Mesodermal cell (in vitro differentiated cells): Measurements from ENCODE around the gene LAMTOR5.
"Not testable (repeated sequence)": the region's sequence is repeated elsewhere in the genome, so short reads cannot be mapped to it uniquely, and the experiment has no call there.

Source experiments
- H3K27ac ChIP-seq: 2 replicates; pipeline ENCODE4 v1.7.0; 2013; ENCODE audit warnings: mild to moderate bottlenecking, low read depth, low read length, moderate library complexity; ENCODE audit not compliant: severe bottlenecking
- H3K36me3 ChIP-seq: 2 replicates; pipeline ENCODE4 v1.7.1; 2013; ENCODE audit warnings: mild to moderate bottlenecking, low read length, moderate library complexity; ENCODE audit not compliant: control insufficient read depth, insufficient read depth
- H3K4me1 ChIP-seq: one replicate; pipeline ENCODE4 v1.7.1; 2013; ENCODE audit warnings: mild to moderate bottlenecking, low read length; ENCODE audit not compliant: insufficient read depth, control insufficient read depth, poor library complexity, severe bottlenecking
- H3K4me3 ChIP-seq: 2 replicates; pipeline ENCODE4 v1.7.0; 2013; ENCODE audit warnings: low read length, control low read depth, mild to moderate bottlenecking; ENCODE audit not compliant: insufficient read depth, poor library complexity, severe bottlenecking; ENCODE audit errors: extremely low read depth
- H3K9me3 ChIP-seq: 2 replicates; pipeline ENCODE4 v1.7.1; 2013; ENCODE audit warnings: mild to moderate bottlenecking, low read length, moderate library complexity; ENCODE audit not compliant: control insufficient read depth
- WGBS, 2 experiments: methylation state at CpG; one replicate each; pipeline ENCODE4 v1.1.5; 2013; ENCODE audit warnings: missing lambda C conversion rate in 2 of 2; ENCODE audit not compliant: insufficient coverage in 2 of 2; 5-methylcytosine and 5-hydroxymethylcytosine counted together

Gene LAMTOR5

DNA sequence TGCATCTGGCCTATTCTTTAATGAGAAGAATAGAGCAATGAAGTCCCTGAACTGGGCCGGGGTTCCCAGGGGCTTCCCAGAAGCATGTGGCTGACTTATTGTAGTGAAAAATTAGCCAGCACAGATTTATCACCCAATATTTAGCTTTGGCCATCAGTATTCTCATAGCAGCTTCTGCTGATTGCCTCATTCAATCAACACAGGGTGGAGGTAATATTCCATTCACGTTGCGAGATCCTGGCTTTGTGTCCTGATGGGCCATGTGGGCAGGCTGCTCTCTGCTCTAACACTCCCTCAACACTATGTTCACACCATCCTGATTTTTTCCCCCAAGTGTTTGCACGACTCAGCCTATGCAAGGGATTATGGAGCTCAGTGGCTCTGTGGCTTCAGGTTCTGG, 21.5 kb upstream of the LAMTOR5 start:
- H3K9me3 ChIP-seq = no peaks in the 10 kb centered on the region
- no peak overlapping the region for H3K4me3 ChIP-seq
- H3K36me3 ChIP-seq = no peaks in the 10 kb centered on the region
- WGBS, 2 experiments = 95 to 100% methylated on average over 2 of the region's 4 CpGs
- H3K27ac ChIP-seq = no peak overlapping the region
- peaks cover 10% of the 10 kb centered on the region for H3K4me1 ChIP-seq

DNA sequence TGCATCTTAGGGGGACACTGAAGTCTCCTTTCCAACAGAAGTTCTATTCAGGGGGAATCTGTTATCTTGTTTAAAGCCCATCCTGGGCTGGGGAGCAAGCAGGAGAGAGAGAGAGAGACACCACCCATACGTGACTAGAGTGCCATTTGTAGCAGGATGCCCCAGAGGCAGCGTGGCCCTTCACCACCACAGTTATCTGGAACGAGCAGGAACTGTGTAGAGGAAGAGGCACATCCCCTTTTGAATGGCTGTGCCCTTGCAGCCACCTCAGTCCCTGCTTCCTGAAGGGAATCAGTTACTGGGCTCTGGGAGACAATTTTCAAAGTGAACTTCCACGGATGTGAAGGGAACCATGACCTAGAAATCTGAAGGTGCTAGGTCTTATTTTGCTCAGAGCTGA, 19.4 kb upstream of the LAMTOR5 start:
- Histone ChIP-seq H3K27ac (no peak overlapping the region), H3K4me1 (no peaks in the 10 kb centered on the region), H3K4me3 (no peak overlapping the region), H3K36me3 (no peaks in the 10 kb centered on the region), H3K9me3 (peaks cover 2% of the 10 kb centered on the region)
- WGBS, 2 experiments = 85 to 94% methylated on average over 4 of the region's 4 CpGs

DNA sequence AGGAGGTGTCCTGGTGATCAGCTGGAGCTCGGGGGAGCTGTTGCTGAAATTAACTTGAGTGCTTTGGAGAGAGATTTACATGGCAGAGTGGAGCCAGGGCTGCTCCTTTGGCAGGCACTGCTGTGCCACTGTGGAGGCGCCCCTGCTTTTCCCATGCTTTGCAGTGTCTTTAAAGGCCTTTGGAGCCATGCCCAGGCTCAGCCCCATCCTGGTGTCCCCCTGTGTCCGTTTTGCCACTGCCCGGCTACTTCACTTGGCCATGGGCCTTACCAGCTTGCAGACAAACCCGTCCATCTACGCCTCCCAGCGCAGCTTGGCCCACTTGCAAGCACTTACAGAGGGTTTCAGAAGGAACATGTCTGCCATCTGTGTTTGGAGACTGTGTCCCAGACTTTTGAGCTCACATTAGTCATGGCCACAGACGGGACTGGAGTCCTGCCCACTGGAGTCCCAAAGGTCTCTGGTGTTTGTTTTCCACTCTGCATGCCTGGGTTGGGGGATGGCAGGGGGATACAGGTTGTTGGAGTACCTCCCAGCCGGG, 18.2 kb upstream of the LAMTOR5 start:
- no peaks in the 10 kb centered on the region for H3K4me1 ChIP-seq
- peaks cover 2% of the 10 kb centered on the region for H3K9me3 ChIP-seq
- H3K27ac ChIP-seq = no peak overlapping the region
- no peaks in the 10 kb centered on the region for H3K36me3 ChIP-seq
- no peak overlapping the region for H3K4me3 ChIP-seq
- WGBS, 2 experiments = 84% methylated on average over 8 to 9 of the region's 9 CpGs

DNA sequence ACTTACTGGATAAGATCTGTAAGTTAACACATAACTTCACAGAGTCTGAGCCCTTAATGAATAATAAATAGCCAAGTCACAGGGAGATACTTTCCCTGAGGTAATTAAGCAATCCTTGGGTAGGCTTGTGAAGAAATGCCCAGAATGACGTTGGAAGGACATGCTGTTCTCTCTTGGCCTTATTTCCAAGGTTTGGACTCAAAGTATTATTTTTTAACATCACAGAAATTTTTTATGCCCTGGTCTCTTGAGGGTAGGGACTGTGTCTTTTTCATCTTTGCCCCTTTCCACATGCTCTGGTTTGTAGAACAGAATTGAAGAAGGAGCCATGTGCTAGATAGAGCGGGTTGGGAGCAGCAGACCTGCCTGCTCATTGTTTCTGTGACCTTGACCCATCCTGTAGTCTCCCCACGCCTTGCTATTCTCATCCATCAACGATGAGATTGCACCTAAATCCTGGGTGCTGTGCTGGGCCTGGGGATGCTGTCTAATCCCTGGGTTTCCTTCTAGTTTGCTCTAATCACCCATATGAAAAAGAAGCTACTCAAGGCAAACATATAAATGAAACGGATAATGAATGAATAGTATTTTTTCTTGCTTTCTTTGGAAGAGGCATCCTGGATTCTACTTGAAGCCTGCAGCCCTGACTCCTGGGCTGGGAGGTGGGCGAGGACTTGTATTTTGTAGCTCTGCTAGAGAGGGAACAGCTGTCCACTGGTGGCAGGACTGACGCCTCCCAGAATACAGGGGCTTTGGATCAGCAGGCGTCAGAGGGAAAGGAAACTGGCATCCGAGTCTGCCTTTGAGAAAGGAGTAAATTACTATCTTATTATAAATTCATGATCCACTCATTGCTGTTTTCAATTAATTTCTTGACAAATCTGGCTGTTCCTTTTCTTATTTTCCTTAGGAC, 17.5 kb upstream of the LAMTOR5 start:
- Histone ChIP-seq H3K36me3 (no peaks in the 10 kb centered on the region), H3K4me3 (no peak overlapping the region), H3K9me3 (peaks cover 2% of the 10 kb centered on the region), H3K4me1 (no peaks in the 10 kb centered on the region), H3K27ac (no peak overlapping the region)
- WGBS, 2 experiments = 89 to 100% methylated on average over 1 to 3 of the region's 9 CpGs

GRCh38 chr1:110420874-110421793, 13.6 kb upstream of the LAMTOR5 start:
- WGBS, 2 experiments = 74 to 86% methylated on average over 1 to 2 of the region's 2 CpGs
- Histone ChIP-seq H3K36me3 (no peaks in the 10 kb centered on the region), H3K27ac (no peak overlapping the region), H3K4me1 (no peaks in the 10 kb centered on the region), H3K9me3 (peaks cover 2% of the 10 kb centered on the region), H3K4me3 (no peak overlapping the region)

DNA sequence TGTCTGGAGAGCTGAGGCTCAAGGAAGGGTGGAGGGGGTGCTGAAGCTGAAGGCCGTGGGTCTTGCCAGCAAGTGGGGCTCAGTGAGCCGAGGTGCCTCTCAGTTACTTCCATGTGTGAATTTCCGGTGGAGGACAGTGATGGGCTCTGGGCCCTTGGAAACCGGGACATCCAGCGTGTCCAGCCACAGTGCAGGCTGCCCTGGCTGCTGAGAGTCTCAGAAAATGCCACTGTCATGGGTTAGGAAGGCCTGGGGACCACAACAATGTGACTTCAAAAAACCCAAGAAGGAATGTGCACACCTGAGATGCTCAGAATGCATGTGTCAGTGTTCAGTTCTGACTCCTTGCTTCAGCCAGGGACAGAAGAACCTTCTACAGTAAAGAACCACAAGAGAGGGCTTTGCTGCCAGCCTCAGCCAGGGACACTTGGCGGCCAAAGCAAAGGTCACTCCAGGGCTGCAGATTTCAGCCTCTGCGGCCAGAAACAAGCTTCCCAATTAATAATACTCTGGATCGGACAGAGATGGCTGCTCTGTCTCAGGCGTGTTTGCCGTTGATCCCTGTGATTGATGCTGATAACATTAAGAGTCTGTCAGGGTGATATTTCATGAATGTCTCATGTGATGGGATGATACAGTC, 12.6 kb upstream of the LAMTOR5 start:
- Histone ChIP-seq H3K9me3 (peaks cover 2% of the 10 kb centered on the region), H3K27ac (no peak overlapping the region), H3K4me1 (no peaks in the 10 kb centered on the region), H3K36me3 (no peaks in the 10 kb centered on the region), H3K4me3 (no peak overlapping the region)
- WGBS, 2 experiments = 92 to 95% methylated on average over 7 to 8 of the region's 10 CpGs

- H3K4me1 ChIP-seq = no peaks in the 10 kb centered on the region
- no peaks in the 10 kb centered on the region for H3K36me3 ChIP-seq
- peaks cover 2% of the 10 kb centered on the region for H3K9me3 ChIP-seq
- 100% methylated on average over 1 of the region's 1 CpG; no CpG with 5 or more reads in 1 of the 2 experiments for WGBS, 2 experiments
- no peak overlapping the region for H3K4me3 ChIP-seq
- no peak overlapping the region for H3K27ac ChIP-seq
Observed at GRCh38 chr1:110418729-110419128, 11.2 kb upstream of the LAMTOR5 start.

DNA sequence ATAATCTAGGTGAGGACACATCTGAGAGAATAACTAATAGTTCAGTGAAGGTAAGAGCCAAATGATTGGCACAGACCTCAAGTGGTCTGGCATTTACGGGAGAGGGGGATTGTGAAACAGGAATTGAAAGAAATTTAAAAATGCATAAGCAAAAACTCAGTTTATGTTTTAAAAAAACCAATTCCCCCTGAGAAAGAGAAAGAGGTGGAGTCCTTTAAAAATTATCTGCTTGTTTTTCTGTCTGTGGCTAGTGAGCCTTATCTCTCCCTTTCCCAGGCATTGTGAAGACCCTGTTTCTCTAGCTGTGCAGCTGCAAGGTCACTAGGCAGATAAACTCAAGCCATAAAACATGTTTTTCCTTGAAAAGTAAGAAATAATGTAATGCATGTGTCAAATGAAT, 5.6 kb upstream of the LAMTOR5 start:
- H3K4me3 ChIP-seq, H3K9me3 ChIP-seq, H3K4me1 ChIP-seq, H3K27ac ChIP-seq, H3K36me3 ChIP-seq: not testable (repeated sequence)
- WGBS, 2 experiments = 83 to 100% methylated on average over 1 of the region's 1 CpG

DNA sequence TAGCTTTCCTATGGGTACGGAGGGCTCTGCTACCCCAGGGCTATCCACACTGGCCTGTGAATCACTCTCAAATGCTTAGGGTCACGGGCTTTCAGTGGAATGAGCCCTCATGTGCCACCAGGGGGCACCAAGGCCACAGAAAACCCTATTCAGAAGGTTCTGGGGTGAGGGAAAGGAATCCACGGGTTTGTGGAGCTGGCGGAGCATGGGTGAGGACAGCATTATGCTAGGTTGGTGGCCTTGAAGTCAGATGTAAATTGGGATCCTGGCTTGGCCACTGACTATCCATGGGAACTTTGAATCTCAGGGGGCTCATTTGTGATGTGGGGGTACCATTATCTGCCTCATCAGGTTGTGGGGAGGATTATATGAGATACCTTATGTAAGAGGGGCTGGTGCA, 5.1 kb upstream of the LAMTOR5 start:
- H3K36me3 ChIP-seq = no peaks in the 10 kb centered on the region
- H3K4me1 ChIP-seq = peaks cover 5% of the 10 kb centered on the region
- H3K27ac ChIP-seq = no peak overlapping the region
- no peak overlapping the region for H3K4me3 ChIP-seq
- WGBS, 2 experiments = 33 to 42% methylated on average over 4 of the region's 4 CpGs
- H3K9me3 ChIP-seq = no peaks in the 10 kb centered on the region

DNA sequence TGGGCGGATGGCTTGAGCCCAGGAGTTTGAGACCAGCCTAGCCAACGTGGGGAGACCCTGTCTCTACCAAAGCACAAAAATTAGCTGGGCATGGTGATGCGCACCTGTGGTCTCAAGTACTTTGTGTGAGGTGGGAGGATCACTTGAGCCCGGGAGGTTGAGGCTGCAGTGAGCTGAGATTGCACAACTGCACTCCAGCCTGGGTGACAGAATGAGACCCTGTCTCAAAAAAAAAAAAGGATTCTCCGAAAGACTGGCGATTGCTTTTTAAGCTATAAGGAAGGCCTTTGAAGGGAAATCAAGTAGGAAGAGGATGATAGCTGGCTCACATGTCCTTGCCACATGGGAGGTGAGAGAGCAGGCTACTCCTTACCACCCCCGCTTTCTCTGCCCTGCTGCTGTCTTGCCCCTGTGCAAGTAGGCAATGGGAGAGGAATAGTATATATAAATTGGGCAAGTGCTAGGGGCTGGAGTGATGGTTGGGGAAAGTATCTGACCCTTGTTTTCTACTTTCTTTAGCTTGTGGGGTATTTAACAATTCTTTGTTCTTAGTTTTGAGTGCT, 3.8 kb upstream of the LAMTOR5 start:
- Histone ChIP-seq H3K9me3 (no peaks in the 10 kb centered on the region), H3K4me1 (peaks cover 5% of the 10 kb centered on the region)

More for the DNA sequence above, 3.8 kb upstream of the LAMTOR5 start:
- no peak overlapping the region for H3K4me3 ChIP-seq
- WGBS, 2 experiments = 69 to 72% methylated on average over 5 to 6 of the region's 7 CpGs
- no peaks in the 10 kb centered on the region for H3K36me3 ChIP-seq
- H3K27ac ChIP-seq = no peak overlapping the region
